ENCODE measurements around the gene GPR52. TPM values are rescaled to one million over a fixed set of nuclear protein-coding genes. Genes with fewer than 3 reads are reported as not detected.

GPR52 gene
- total and polyA plus RNA-seq, 4 donors = 0.05 to 7.3 (median 1.4) TPM

DNA sequence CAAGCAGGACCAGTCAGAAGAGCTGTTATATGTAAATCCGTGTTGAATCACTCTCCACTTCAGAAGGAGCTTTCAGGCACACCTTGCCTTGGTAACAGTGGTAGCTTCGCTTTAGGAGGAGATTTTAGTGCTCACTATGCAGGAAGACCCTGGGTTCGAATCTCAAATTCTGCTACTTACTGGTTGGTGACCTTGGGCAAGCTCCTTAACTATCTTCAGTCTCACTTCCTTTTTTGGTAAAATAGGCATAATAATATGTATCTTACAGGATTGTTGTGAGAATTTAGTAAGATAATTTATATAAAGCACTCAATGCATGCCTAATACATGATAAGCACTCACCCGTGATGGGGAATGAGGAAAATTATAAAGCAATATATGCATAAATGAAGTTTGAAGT is 46.7 kb upstream of the GPR52 start:
- no peak for TF ChIP-seq CTCF (IDR thresholded peaks at IDR 0.05; ENCODE audit: control extremely low read depth, extremely low read depth)
- Histone ChIP-seq H3K27ac (ENCODE audit: low read depth in 1 of 2, low read length in 1 of 2) (no peak overlapping the region), H3K4me1 (ENCODE audit: control insufficient read depth in 5 of 5, insufficient read depth in 5 of 5, low read length in 5 of 5) (peaks cover 0 to 2% (median 0%) of the 10 kb centered on the region in 5 donors), H3K36me3 (ENCODE audit: control insufficient read depth in 4 of 4, insufficient read depth in 4 of 4, low read length in 4 of 4) (peaks cover 0 to 5% (median 1%) of the 10 kb centered on the region in 4 donors), H3K4me3 (no peak overlapping the region), H3K9ac (ENCODE audit: insufficient read depth in 1 of 2, low read length in 2 of 2) (no peak overlapping the region), H3K9me3 (ENCODE audit: control insufficient read depth in 4 of 4, insufficient read depth in 3 of 4, low read length in 3 of 4) (no peaks in the 10 kb centered on the region), H3K27me3 (ENCODE audit: control insufficient read depth in 3 of 3, insufficient read depth in 3 of 3, low read length in 2 of 3) (no peaks in the 10 kb centered on the region)
- WGBS, 2 donors = 95 to 97% methylated on average over 4 of the region's 4 CpGs
- ATAC-seq (ENCODE audit: insufficient read depth, low FRiP score) (no peak), DNase-seq (no peak)

GRCh38 chr1:174405219-174405618 is 42.5 kb upstream of the GPR52 start:
- Histone ChIP-seq H3K9ac (ENCODE audit: insufficient read depth in 1 of 2, low read length in 2 of 2) (no peak overlapping the region), H3K4me1 (ENCODE audit: control insufficient read depth in 5 of 5, insufficient read depth in 5 of 5, low read length in 5 of 5) (peaks cover 0 to 4% (median 0%) of the 10 kb centered on the region in 5 donors), H3K36me3 (ENCODE audit: control insufficient read depth in 4 of 4, insufficient read depth in 4 of 4, low read length in 4 of 4) (peaks cover 0 to 2% (median 0%) of the 10 kb centered on the region in 4 donors), H3K27ac (ENCODE audit: low read depth in 1 of 2, low read length in 1 of 2) (no peak overlapping the region), H3K9me3 (ENCODE audit: control insufficient read depth in 4 of 4, insufficient read depth in 3 of 4, low read length in 3 of 4) (no peaks in the 10 kb centered on the region), H3K4me3 (no peak overlapping the region), H3K27me3 (ENCODE audit: control insufficient read depth in 3 of 3, insufficient read depth in 3 of 3, low read length in 2 of 3) (no peaks in the 10 kb centered on the region)
- 91% methylated on average over 1 of the region's 1 CpG for WGBS, 2 donors
- no peak for TF ChIP-seq CTCF (IDR thresholded peaks at IDR 0.05; ENCODE audit: control extremely low read depth, extremely low read depth)
- DNase-seq = no peak
- ATAC-seq (ENCODE audit: insufficient read depth, low FRiP score) = no peak

- DNase-seq (no peak), ATAC-seq (ENCODE audit: insufficient read depth, low FRiP score) (no peak)
- Histone ChIP-seq H3K36me3 (ENCODE audit: control insufficient read depth in 4 of 4, insufficient read depth in 4 of 4, low read length in 4 of 4) (peaks cover 0 to 2% (median 0%) of the 10 kb centered on the region in 4 donors), H3K4me1 (ENCODE audit: control insufficient read depth in 5 of 5, insufficient read depth in 5 of 5, low read length in 5 of 5) (peaks cover 0 to 4% (median 0%) of the 10 kb centered on the region in 5 donors), H3K4me3 (no peak overlapping the region), H3K9me3 (ENCODE audit: control insufficient read depth in 4 of 4, insufficient read depth in 3 of 4, low read length in 3 of 4) (no peaks in the 10 kb centered on the region), H3K27me3 (ENCODE audit: control insufficient read depth in 3 of 3, insufficient read depth in 3 of 3, low read length in 2 of 3) (no peaks in the 10 kb centered on the region), H3K9ac (ENCODE audit: insufficient read depth in 1 of 2, low read length in 2 of 2) (no peak overlapping the region), H3K27ac (ENCODE audit: low read depth in 1 of 2, low read length in 1 of 2) (no peak overlapping the region)
- no peak for TF ChIP-seq CTCF (IDR thresholded peaks at IDR 0.05; ENCODE audit: control extremely low read depth, extremely low read depth)
- WGBS, 2 donors = 82 to 88% methylated on average over 4 of the region's 4 CpGs
Measured at GRCh38 chr1:174406421-174406820, 41.3 kb upstream of the GPR52 start.

DNA sequence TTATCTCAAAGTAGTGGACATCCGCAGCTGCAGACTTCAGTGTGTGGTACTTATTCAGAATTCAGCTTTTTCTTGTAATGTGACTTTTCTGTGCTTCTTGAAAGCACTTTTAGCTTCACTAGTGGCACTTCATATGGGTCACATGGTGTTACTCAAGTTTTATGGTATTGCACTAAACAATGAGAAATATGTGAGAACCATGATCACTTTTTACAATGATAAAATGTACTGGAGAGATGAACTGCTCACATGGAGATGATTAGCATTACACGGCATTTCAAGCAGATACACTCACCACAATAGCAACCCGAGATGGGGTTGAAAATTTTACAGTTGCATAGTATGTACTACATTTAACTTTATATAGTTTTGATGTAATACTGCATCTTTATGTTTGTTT is 40.1 kb upstream of the GPR52 start:
- TF ChIP-seq CTCF (IDR thresholded peaks at IDR 0.05; ENCODE audit: control extremely low read depth, extremely low read depth) = no peak
- H3K27ac ChIP-seq (ENCODE audit: low read depth in 1 of 2, low read length in 1 of 2) = no peak overlapping the region
- peak in 2 of 3 donors; percentile 18 to 59 for DNase-seq

More for the DNA sequence above, 40.1 kb upstream of the GPR52 start:
- Histone ChIP-seq H3K36me3 (ENCODE audit: control insufficient read depth in 4 of 4, insufficient read depth in 4 of 4, low read length in 4 of 4) (no peaks in the 10 kb centered on the region), H3K4me3 (no peak overlapping the region), H3K9ac (ENCODE audit: insufficient read depth in 1 of 2, low read length in 2 of 2) (no peak overlapping the region), H3K9me3 (ENCODE audit: control insufficient read depth in 4 of 4, insufficient read depth in 3 of 4, low read length in 3 of 4) (no peaks in the 10 kb centered on the region), H3K27me3 (ENCODE audit: control insufficient read depth in 3 of 3, insufficient read depth in 3 of 3, low read length in 2 of 3) (no peaks in the 10 kb centered on the region), H3K4me1 (ENCODE audit: control insufficient read depth in 5 of 5, insufficient read depth in 5 of 5, low read length in 5 of 5) (peaks cover 0 to 4% (median 0%) of the 10 kb centered on the region in 5 donors)
- WGBS, 2 donors = 73 to 90% methylated on average over 3 of the region's 3 CpGs
- ATAC-seq (ENCODE audit: insufficient read depth, low FRiP score) = no peak
